LoVo (cell line): ENCODE results near the gene IL12B.
"Not testable (repeated sequence)": the region's sequence is repeated elsewhere in the genome, so short reads cannot be mapped to it uniquely, and the experiment has no call there.

Experiments
- DNase-seq: peaks from one replicate; pipeline ENCODE4 v3.0.0-alpha.2; 2016; ENCODE audit warnings: low spot score

Gene IL12B

DNA sequence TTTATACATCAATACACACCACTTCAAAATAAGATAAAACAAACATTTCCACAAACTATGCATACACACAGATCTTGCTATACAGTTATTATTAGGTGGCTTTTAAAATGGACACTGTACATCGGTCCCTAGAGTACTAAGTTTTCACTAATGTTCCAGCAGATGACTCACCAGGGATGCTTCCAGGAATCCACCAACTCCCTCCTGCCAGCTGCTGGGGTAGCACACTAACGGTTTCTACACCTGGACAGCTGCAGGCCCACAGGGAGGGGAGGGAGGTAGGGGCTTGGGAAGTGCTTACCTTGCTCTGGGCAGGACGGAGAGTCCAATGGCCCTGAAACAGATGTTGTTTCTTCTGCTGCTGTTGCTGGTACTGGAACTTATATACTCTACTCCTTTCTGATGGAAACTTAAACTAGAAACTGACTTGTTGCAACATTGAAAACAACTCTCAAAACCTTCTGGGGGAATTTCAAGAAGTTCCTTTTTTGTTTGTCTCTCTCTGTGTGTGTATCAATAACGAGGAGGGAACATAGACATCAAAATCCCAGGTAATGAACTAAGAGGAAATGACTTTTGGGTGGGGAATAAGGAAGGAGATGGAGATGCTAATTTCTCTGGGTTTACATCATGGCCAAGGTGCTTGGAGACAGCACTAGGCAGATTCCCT, at the start of gene IL12B:
Gene IL12B, minus strand, starts transcription at position 357 of the 670 bp plus-strand sequence. CDS start 3,705 bp downstream, outside the sequence.
- no peak for DNase-seq

DNA sequence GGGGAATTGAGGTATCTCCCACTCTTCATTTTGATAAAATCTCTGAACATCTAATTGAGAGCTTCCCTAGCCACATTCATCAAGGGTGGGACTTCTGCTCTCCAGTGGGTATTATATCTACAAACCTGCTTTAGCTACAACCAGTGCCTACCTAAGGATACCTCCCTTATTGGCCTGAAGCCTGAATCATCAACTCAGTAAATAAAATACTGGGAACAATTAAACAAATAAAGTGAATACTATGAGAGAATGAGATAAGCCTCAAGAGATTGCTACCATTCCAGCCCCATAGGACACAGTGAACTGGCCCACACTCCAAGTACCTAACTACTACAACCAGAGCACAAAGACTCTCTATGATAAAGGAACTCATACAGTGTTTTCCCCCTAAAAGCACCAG, 47.4 kb upstream of the IL12B start:
- no peak for DNase-seq

GRCh38 chr5:159367866-159368265, 37.6 kb upstream of the IL12B start:
- DNase-seq: not testable (repeated sequence)

DNA sequence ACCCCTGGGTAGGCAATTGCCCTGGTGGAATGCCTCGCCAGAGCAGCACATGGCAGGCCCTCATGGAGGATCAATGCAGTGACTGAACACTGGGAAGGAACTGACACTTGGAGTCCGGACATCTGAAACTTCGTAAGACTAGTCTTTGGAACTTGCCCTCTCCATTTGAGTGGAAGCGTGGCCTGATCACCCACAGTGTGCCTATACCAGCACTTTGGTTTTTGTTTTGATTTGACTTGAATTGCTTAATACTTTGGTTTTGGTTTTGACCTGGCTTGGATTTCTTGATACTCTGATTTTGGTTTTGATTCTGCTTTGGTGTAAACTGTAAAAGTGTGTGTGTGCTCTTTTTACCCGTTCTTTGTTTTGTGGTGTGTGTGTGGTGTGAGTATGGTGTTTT, 36.5 kb upstream of the IL12B start:
- DNase-seq: not testable (repeated sequence)

- DNase-seq: no peak
Measured at GRCh38 chr5:159362220-159362619, 31.9 kb upstream of the IL12B start.

- not testable (repeated sequence) for DNase-seq
Measured at GRCh38 chr5:159359871-159360270, 29.6 kb upstream of the IL12B start.

DNA sequence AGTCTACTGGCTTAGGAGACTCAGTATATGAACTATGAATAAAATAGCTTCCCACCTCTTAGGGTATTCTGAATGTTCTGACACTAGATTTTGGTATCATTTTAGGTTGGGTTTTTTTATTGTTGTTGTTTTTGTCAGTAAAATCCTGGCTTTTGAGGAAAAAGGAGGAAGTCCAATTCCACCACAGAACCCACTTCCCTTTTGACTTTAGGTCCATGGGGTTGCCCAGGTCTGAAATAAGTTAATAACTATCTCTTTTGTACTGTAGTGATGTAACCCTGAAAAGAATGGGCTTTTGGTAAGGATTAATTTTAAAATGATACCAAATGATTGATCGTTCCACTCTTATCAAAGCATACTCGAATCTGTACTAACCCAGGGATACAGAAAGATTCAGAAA, 29.1 kb upstream of the IL12B start:
- DNase-seq: no peak

DNA sequence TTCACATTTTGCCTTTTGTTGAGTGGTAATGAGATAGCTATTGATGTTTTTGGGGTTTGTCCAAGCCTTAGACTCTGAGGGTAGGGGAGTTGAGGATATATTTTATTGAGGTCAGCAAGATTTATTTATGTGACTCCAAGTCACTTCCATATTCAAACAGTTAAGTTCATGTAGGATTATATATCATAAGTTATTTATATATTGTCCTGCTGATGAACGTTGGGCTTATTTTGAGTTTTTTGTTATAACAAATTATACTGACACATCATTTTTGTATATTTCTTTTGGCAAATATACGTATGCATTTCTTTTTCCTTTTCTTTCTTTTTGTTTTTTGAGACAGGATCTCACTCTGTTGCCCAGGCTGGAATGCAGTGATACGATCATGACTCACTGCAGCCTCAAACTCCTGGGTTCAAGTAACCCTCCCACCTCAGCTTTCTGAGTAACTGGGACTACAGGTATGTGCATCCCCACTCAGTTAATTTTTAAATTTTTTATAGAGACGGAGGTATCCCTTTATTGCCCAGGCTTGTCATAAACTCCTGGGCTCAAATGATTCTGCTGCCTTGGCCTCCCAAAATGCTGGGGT, 23.5 kb upstream of the IL12B start:
- DNase-seq: no peak

- DNase-seq: not testable (repeated sequence)
Measured at GRCh38 chr5:159350644-159351043, 20.4 kb upstream of the IL12B start.

GRCh38 chr5:159350216-159350615, 19.9 kb upstream of the IL12B start:
- DNase-seq: not testable (repeated sequence)

DNA sequence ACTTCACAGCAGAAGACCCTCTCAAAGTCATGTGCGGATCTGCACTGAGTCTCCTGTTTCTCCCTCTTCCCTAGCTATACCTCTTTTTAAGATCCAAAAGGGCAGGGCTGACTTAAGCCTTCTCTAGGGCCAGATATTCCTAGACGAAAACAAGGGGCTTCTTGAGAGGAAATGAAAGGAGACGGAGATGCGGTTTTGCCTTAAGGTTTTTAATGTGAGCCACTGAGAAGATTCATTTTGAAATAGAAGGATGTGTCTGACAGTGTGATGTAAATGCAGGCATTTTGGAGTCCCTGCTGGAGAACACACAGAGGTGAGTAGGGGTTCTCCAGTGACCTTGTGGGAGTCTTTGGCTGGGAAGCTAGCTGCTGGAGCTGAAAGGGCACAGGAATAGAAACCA, 15.6 kb upstream of the IL12B start:
- no peak for DNase-seq

DNA sequence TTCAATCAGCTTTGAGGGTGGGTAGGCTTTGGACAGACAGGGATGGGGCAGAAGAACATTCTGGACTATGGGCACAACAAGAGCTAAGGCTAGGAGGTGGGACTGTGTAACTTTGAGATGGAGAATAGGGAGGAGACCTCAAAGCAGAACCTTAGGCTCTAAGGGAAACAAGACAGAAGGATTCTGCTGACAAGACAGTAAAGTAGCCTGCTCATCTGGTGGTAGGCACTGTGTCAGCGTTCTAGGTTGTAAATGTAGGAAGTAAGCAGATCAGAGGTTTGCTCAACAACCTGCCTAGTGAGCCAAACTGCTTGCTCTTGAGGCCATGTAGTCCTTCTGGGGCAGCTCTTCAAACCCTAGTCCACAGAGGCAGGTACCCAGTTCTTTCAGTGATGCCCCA, 15.0 kb upstream of the IL12B start:
- no peak for DNase-seq

- DNase-seq: no peak
Measured at GRCh38 chr5:159343295-159344094, 13.2 kb upstream of the IL12B start.

GRCh38 chr5:159342840-159343239, 12.6 kb upstream of the IL12B start:
- DNase-seq: no peak

GRCh38 chr5:159341906-159342310, 11.6 kb upstream of the IL12B start:
- peak; percentile 88 for DNase-seq

DNA sequence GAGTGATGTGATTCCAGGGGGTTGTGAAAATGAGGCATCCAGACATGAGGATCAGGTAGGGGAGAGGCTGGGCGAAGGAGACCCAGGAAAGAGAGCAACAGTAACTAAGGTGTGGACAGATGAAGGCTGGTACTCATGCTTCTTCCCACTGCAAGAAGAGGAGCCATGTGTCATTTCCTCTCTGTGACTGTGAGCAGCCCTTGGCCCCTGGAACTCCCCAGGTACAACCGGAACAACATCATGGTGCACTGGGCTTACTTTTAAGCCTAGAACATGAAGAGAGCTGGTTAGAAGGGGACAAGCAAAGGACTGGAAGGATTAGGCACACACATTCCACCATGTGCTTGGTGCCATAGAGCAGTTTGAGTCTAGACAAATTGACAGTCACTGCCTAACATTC, 10.9 kb upstream of the IL12B start:
- DNase-seq: no peak

GRCh38 chr5:159340511-159340910, 10.2 kb upstream of the IL12B start:
- DNase-seq: no peak

GRCh38 chr5:159339460-159339859, 9.2 kb upstream of the IL12B start:
- peak; percentile 29 for DNase-seq

- no peak for DNase-seq
Measured at GRCh38 chr5:159338118-159338517, 7.8 kb upstream of the IL12B start.

GRCh38 chr5:159337016-159337955, 7.0 kb upstream of the IL12B start:
- DNase-seq: peak; percentile 43

GRCh38 chr5:159336586-159336985, 6.3 kb upstream of the IL12B start:
- no peak for DNase-seq

GRCh38 chr5:159333545-159333925, 3.2 kb upstream of the IL12B start:
- DNase-seq: no peak
